Measurements from ENCODE around the gene FMNL3. TPM values are rescaled to one million over a fixed set of nuclear protein-coding genes. Genes with fewer than 3 reads are reported as not detected.

The FMNL3 gene
- total RNA-seq, 2 donors from 2014 or later: 3.0 to 6.2 TPM

DNA sequence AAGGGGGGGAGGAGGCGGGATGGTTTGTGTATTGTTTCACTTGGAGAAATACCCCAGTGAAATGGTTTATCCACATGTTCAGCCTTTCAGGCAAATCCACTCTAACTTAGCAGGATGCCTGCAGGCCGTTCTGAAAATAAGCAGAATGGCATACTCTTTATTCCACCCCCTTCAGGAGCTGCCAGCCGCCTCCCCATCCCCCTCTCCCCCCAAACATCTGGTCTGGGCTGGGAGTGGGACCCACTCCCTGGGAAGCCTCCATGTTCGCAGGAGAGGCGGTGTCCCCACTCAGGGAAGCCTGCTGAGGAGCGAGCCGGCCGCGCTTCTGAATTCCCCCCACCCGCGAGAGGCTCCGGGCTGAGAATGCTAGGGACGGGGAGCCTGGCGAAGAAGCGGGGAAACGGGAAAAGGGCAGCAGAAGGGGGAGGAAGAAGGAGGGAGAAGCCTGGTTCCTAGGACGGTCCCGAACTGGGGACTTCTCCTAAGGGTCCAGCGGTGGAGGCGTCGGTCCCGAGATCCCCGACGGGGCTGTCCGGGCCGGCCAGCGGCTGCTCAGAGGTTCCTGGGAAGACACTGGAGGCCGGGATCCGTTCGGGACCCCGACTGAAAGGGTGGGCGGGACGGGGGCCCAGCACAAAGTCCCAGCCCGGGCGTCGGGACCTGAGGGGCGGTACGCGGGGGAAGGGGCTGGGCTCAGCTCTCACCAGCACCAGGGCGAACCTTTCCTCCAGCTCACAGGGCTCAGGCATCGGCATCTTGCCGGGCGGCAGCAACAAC, 666 bp downstream of the FMNL3 start:
- peak; percentile 4 for ATAC-seq
- H3K36me3 ChIP-seq (replicated peaks in 1 of 2; ENCODE audit: insufficient read depth in 1 of 2, low read depth in 2 of 2): no peaks in the 10 kb centered on the region
- peaks cover 4% of the 10 kb centered on the region for H3K4me1 ChIP-seq
- TF ChIP-seq, protein P1, sequence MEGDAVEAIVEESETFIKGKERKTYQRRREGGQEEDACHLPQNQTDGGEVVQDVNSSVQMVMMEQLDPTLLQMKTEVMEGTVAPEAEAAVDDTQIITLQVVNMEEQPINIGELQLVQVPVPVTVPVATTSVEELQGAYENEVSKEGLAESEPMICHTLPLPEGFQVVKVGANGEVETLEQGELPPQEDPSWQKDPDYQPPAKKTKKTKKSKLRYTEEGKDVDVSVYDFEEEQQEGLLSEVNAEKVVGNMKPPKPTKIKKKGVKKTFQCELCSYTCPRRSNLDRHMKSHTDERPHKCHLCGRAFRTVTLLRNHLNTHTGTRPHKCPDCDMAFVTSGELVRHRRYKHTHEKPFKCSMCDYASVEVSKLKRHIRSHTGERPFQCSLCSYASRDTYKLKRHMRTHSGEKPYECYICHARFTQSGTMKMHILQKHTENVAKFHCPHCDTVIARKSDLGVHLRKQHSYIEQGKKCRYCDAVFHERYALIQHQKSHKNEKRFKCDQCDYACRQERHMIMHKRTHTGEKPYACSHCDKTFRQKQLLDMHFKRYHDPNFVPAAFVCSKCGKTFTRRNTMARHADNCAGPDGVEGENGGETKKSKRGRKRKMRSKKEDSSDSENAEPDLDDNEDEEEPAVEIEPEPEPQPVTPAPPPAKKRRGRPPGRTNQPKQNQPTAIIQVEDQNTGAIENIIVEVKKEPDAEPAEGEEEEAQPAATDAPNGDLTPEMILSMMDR (IDR thresholded peaks at IDR 0.05): no peak
- no peak for TF ChIP-seq POLR2A (IDR thresholded peaks at IDR 0.05)
- H3K4me3 ChIP-seq: peak overlapping the region; percentile 39 to 49
- no peaks in the 10 kb centered on the region for H3K9me3 ChIP-seq
- peak in 2 of 4 donors; percentile 5 to 17 for DNase-seq
- peak overlapping the region in 3 of 4 donors; percentile 51 to 75 (median 67) for H3K27ac ChIP-seq
- H3K27me3 ChIP-seq: no peaks in the 10 kb centered on the region
- intact Hi-C loops (cut with DNase I): loop anchor here (5.0 kb wide), 1 partner anchor 64 kb away; no protein-coding TSS in a partner anchor
- 13 to 32% methylated on average over 22 to 41 of the region's 43 CpGs for WGBS, 2 donors

DNA sequence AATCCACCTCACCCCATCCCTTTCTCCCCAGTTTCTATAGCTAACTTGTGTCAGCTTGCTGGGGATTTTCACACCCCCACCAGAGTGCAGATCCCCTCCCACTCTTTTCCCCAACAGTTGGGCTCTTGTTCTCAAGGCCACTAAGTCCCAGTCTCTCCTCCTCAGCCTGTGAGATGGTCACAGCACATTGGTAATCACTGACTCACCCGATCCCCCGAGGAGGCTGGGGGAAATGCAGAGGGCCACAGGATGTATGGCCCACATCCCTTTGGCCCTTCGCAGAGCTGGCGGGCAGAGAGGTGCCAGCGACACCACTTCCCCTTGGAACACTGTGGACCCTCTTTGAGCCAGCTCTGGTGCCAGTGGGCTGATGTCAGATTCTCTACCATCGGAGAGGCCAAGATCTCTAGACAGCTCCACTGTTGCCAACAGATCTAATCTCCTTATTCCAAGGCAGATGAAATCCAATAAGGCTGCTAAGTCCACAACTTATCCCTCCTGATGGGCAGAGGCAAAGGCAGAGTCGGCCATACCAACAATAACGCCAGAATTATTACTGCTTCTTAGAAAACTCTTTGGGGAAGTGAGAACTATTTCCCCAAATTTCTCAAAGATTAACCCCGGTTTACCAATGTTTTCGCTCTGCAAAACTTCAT, 1.6 kb downstream of the FMNL3 start:
- intact Hi-C loops (cut with DNase I): loop anchor here (5.0 kb wide), 1 partner anchor 63 kb away; no protein-coding TSS in a partner anchor
- no peak for ATAC-seq
- Histone ChIP-seq H3K4me3 (no peak overlapping the region), H3K27me3 (no peaks in the 10 kb centered on the region), H3K27ac (peak overlapping the region in 1 of 4 donors; percentile 75), H3K9me3 (no peaks in the 10 kb centered on the region), H3K36me3 (replicated peaks in 1 of 2; ENCODE audit: insufficient read depth in 1 of 2, low read depth in 2 of 2) (no peaks in the 10 kb centered on the region), H3K4me1 (peaks cover 4% of the 10 kb centered on the region)
- 64 to 80% methylated on average over 10 of the region's 10 CpGs for WGBS, 2 donors
- peak; percentile 9 to 39 (median 16) for DNase-seq
- peak in 1 of 3 donors; percentile 25 for TF ChIP-seq POLR2A (IDR thresholded peaks at IDR 0.05)
- TF ChIP-seq, protein P1 (IDR thresholded peaks at IDR 0.05): no peak

DNA sequence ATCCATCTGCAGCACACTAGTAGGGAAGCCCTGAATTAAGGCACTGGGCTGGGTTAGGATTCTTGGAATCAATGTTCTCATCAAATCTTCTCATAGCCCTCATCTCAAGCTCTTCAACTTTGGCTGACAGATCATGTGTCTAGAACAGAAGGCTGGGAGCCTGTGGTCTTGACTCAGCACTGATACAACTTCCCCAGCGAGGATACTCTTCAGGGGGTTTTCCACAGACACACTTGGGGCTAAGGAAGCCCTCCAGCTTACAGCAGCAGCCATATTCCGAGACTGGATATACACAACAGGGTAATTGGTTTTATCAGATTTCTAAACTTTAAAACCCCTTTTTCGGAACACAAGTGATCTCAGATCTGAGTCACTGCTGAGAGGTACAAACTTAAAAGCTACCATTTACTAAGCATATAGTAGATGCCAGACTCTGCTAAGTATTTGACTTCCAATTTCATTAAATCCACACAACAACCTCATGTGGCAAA, 3.5 kb downstream of the FMNL3 start:
- DNase-seq: peak in 1 of 4 donors; percentile 10
- H3K4me1 ChIP-seq: peaks cover 11% of the 10 kb centered on the region
- intact Hi-C loops (cut with DNase I): no loop called here

DNA sequence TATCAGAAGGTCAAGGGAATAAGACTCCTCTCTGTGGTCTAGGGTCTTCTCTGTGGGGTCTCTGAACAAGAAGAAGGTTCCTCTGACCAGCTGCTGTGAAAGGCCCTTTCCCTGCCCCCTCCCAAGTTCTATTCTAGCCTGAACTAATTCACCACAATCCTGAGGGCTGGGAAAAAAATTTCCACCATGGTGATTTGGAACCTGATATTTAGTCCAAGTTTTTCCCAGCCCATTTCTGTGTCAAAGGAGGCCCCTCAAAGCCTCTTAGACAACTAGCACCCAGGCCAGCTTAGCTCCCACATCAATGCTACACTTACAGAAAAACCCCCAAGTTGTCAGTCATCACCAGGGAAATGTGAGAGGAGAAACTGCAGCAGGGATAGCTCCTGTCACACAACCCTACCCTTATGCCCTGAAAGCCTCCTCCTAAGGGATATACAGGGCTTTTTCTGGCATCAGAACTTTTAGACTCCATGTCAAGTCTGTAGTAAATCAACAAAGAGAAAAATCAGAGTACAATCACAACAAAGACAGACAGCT, 4.5 kb downstream of the FMNL3 start:
- TF ChIP-seq, protein P1 (IDR thresholded peaks at IDR 0.05): no peak
- no peak for TF ChIP-seq POLR2A (IDR thresholded peaks at IDR 0.05)
- intact Hi-C loops (cut with DNase I): no loop called here
- Histone ChIP-seq H3K4me1 (peaks cover 14% of the 10 kb centered on the region), H3K27me3 (no peaks in the 10 kb centered on the region), H3K36me3 (replicated peaks in 1 of 2; ENCODE audit: insufficient read depth in 1 of 2, low read depth in 2 of 2) (no peaks in the 10 kb centered on the region), H3K9me3 (no peaks in the 10 kb centered on the region), H3K27ac (no peak overlapping the region), H3K4me3 (no peak overlapping the region)
- no peak for ATAC-seq
- DNase-seq: no peak

More for the DNA sequence above, 3.5 kb downstream of the FMNL3 start:
- no peaks in the 10 kb centered on the region for H3K36me3 ChIP-seq (replicated peaks in 1 of 2; ENCODE audit: insufficient read depth in 1 of 2, low read depth in 2 of 2)
- TF ChIP-seq, protein P1 (IDR thresholded peaks at IDR 0.05): no peak
- H3K27me3 ChIP-seq: no peaks in the 10 kb centered on the region
- WGBS, 2 donors: 49 to 66% methylated on average over 3 of the region's 3 CpGs
- no peak for ATAC-seq
- H3K27ac ChIP-seq: no peak overlapping the region
- H3K4me3 ChIP-seq: no peak overlapping the region
- no peaks in the 10 kb centered on the region for H3K9me3 ChIP-seq

Measured in body of pancreas (tissue), 4 donors.